SK-N-SH (cell line): ENCODE results near the gene ZNF664.

ENCODE experiments used
- ELF1 ChIP-seq: IDR thresholded peaks from 2 replicates; pipeline ENCODE4 v1.4.0; 2012
- EP300 ChIP-seq, 2 experiments: IDR thresholded peaks; 2 replicates each; pipeline versions ENCODE4 v1.4.0 to v1.6.1; 2012; ENCODE audit warnings: borderline replicate concordance in 1 of 2, low read depth in 1 of 2, low read length in 1 of 2
- FOXJ3 ChIP-seq: sonication (generic); formaldehyde crosslinking; IDR thresholded peaks from 2 replicates; pipeline ENCODE4 v1.5.1; 2020; ENCODE audit warnings: mild to moderate bottlenecking, missing genetic modification reagents
- GABPA ChIP-seq: IDR thresholded peaks from 2 replicates; pipeline ENCODE4 v1.4.0; 2012; ENCODE audit warnings: low read depth, mild to moderate bottlenecking
- POLR2AphosphoS5 ChIP-seq: IDR thresholded peaks from 2 replicates; pipeline ENCODE4 v1.6.1; 2012; ENCODE audit warnings: low read depth, low read length
- TF ChIP-seq, protein P1 (sequence below): fragments of 200-600 bp; sonication (generic); IDR thresholded peaks from 2 replicates; pipeline ENCODE4 v1.6.1; 2017; ENCODE audit warnings: antibody characterized with exemption, mild to moderate bottlenecking, moderate library complexity
- TF ChIP-seq, protein P2 (sequence below): fragments of 150-350 bp; IDR thresholded peaks from 2 replicates; pipeline ENCODE4 v1.6.1; 2017; ENCODE audit warnings: antibody characterized with exemption, low read length, low read depth, borderline replicate concordance
- TF ChIP-seq, protein P3 (sequence below): IDR thresholded peaks from 2 replicates; pipeline ENCODE4 v1.6.1; 2012; ENCODE audit warnings: mild to moderate bottlenecking, low read depth, low read length, moderate library complexity
- TF ChIP-seq, protein P4 (sequence below): IDR thresholded peaks from 2 replicates; pipeline ENCODE4 v1.4.0; 2012; ENCODE audit warnings: low read depth, borderline replicate concordance

DNA sequence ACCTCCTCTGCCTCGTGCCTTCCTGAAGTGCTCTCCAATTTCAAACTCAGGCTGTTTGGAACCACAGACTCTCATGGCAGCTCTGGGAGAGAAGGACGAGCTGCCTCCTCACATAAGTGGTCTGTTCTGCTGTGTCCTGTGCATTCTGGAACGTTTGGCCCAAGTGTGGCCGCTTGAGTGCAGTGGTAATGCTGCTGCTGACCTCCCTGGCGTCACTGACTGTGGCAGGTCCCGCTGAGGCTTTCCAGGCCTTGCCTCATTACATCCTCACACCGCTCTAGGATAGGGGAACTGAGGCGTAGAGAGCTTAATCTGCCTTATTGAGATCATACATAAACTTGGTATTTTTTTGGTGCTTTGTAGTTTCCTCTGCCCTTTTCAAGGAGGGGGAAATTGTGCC, 14.6 kb upstream of the ZNF664 start:
- TF ChIP-seq, protein P1, sequence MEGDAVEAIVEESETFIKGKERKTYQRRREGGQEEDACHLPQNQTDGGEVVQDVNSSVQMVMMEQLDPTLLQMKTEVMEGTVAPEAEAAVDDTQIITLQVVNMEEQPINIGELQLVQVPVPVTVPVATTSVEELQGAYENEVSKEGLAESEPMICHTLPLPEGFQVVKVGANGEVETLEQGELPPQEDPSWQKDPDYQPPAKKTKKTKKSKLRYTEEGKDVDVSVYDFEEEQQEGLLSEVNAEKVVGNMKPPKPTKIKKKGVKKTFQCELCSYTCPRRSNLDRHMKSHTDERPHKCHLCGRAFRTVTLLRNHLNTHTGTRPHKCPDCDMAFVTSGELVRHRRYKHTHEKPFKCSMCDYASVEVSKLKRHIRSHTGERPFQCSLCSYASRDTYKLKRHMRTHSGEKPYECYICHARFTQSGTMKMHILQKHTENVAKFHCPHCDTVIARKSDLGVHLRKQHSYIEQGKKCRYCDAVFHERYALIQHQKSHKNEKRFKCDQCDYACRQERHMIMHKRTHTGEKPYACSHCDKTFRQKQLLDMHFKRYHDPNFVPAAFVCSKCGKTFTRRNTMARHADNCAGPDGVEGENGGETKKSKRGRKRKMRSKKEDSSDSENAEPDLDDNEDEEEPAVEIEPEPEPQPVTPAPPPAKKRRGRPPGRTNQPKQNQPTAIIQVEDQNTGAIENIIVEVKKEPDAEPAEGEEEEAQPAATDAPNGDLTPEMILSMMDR: no peak
- TF ChIP-seq, protein P2, sequence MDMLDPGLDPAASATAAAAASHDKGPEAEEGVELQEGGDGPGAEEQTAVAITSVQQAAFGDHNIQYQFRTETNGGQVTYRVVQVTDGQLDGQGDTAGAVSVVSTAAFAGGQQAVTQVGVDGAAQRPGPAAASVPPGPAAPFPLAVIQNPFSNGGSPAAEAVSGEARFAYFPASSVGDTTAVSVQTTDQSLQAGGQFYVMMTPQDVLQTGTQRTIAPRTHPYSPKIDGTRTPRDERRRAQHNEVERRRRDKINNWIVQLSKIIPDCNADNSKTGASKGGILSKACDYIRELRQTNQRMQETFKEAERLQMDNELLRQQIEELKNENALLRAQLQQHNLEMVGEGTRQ: no peak
- TF ChIP-seq EP300 (IDR thresholded peaks at IDR 0.05; ENCODE audit: borderline replicate concordance in 1 of 2, low read depth in 1 of 2, low read length in 1 of 2): no peak
- no peak for TF ChIP-seq GABPA
- TF ChIP-seq FOXJ3 (CRISPR knock-in tag): no peak
- TF ChIP-seq, protein P3, sequence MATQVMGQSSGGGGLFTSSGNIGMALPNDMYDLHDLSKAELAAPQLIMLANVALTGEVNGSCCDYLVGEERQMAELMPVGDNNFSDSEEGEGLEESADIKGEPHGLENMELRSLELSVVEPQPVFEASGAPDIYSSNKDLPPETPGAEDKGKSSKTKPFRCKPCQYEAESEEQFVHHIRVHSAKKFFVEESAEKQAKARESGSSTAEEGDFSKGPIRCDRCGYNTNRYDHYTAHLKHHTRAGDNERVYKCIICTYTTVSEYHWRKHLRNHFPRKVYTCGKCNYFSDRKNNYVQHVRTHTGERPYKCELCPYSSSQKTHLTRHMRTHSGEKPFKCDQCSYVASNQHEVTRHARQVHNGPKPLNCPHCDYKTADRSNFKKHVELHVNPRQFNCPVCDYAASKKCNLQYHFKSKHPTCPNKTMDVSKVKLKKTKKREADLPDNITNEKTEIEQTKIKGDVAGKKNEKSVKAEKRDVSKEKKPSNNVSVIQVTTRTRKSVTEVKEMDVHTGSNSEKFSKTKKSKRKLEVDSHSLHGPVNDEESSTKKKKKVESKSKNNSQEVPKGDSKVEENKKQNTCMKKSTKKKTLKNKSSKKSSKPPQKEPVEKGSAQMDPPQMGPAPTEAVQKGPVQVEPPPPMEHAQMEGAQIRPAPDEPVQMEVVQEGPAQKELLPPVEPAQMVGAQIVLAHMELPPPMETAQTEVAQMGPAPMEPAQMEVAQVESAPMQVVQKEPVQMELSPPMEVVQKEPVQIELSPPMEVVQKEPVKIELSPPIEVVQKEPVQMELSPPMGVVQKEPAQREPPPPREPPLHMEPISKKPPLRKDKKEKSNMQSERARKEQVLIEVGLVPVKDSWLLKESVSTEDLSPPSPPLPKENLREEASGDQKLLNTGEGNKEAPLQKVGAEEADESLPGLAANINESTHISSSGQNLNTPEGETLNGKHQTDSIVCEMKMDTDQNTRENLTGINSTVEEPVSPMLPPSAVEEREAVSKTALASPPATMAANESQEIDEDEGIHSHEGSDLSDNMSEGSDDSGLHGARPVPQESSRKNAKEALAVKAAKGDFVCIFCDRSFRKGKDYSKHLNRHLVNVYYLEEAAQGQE: no peak
- TF ChIP-seq ELF1: no peak
- TF ChIP-seq, protein P4, sequence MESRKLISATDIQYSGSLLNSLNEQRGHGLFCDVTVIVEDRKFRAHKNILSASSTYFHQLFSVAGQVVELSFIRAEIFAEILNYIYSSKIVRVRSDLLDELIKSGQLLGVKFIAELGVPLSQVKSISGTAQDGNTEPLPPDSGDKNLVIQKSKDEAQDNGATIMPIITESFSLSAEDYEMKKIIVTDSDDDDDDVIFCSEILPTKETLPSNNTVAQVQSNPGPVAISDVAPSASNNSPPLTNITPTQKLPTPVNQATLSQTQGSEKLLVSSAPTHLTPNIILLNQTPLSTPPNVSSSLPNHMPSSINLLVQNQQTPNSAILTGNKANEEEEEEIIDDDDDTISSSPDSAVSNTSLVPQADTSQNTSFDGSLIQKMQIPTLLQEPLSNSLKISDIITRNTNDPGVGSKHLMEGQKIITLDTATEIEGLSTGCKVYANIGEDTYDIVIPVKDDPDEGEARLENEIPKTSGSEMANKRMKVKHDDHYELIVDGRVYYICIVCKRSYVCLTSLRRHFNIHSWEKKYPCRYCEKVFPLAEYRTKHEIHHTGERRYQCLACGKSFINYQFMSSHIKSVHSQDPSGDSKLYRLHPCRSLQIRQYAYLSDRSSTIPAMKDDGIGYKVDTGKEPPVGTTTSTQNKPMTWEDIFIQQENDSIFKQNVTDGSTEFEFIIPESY: no peak
- TF ChIP-seq POLR2AphosphoS5: no peak
